Spleen (tissue), 7 donors: ENCODE measurements around the gene SPATA20.

ENCODE experiments used
- POLR2A ChIP-seq, 3 donors: fragments of 450-650 bp; IDR thresholded peaks; one replicate each; pipeline ENCODE4 v1.5.1; 2017; ENCODE audit warnings: antibody characterized with exemption in 3 of 3, mild to moderate bottlenecking in 1 of 3
- POLR2AphosphoS5 ChIP-seq, 3 donors: sonication (generic); formaldehyde crosslinking; IDR thresholded peaks; one replicate each; pipeline ENCODE4 v1.5.1; 2017; ENCODE audit warnings: antibody characterized with exemption in 3 of 3
- TF ChIP-seq, protein P1 (sequence below), 11 experiments: fragments of 200-600 bp in 7 of 11; fragments of 450-650 bp in 4 of 11; sonication (generic) in 4 of 11; IDR thresholded peaks in 8 of 11; conservative IDR thresholded peaks in 3 of 11; 1 replicate in 7 of 11; 2 replicates in 4 of 11; pipeline versions ENCODE4 v1.4.0 to v1.8.0; 2016 to 2021; ENCODE audit warnings: antibody characterized with exemption in 11 of 11, inconsistent platforms in 4 of 11, mild to moderate bottlenecking in 1 of 11
- donor health status: DM: no; HTN: no; CAD: no; lungs with moderate emphysema.
- donor health status: DM: no; HTN: no; CAD: no.
- donor health status: DM: no; HTN: no; CAD: no.

DNA sequence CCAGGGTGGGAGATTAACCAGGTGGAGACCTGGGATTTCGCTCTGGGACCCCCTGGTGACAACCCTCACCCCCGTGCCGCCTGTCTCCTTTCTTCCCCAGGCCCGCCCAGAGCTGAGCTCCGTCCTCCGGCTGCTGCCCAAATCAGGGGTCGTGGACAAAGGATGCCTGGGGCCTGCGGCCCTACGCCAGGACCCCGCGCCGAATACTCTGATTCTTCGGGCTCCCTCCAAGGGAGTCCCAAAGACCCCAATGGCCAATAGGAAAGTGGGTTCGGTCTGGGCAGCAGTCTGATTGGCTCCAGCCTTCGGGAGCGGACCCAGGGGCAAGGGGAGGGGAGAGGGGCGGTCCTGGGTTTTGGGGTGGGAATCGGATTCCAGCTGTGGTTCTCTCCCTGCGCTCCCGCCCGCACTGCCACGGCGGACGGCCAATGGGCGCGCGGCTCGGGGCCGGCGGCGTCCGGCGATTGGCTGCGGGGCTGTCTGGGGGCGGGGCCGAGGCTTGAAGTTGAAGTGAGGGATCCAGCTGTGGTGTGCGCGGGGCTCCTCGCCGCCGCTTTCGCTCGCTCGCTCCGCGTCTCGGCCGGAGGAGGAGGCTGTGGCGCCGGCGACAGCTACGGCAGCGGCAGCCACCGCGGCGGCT is 13.3 kb downstream of the SPATA20 start, which contains the start of gene CACNA1G:
- no peak for TF ChIP-seq POLR2A (IDR thresholded peaks at IDR 0.05)
- TF ChIP-seq, protein P1, sequence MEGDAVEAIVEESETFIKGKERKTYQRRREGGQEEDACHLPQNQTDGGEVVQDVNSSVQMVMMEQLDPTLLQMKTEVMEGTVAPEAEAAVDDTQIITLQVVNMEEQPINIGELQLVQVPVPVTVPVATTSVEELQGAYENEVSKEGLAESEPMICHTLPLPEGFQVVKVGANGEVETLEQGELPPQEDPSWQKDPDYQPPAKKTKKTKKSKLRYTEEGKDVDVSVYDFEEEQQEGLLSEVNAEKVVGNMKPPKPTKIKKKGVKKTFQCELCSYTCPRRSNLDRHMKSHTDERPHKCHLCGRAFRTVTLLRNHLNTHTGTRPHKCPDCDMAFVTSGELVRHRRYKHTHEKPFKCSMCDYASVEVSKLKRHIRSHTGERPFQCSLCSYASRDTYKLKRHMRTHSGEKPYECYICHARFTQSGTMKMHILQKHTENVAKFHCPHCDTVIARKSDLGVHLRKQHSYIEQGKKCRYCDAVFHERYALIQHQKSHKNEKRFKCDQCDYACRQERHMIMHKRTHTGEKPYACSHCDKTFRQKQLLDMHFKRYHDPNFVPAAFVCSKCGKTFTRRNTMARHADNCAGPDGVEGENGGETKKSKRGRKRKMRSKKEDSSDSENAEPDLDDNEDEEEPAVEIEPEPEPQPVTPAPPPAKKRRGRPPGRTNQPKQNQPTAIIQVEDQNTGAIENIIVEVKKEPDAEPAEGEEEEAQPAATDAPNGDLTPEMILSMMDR (IDR thresholded peaks at IDR 0.05 in 8 of 11, conservative IDR thresholded peaks at IDR 0.05 in 3 of 11), result peak in 1 of 11 experiments; percentile 13
- peak in 2 of 3 donors; percentile 17 to 58 for TF ChIP-seq POLR2AphosphoS5 (IDR thresholded peaks at IDR 0.05)
